ENCODE measurements around the gene THOP1. TPM values are rescaled to one million over a fixed set of nuclear protein-coding genes. Genes with fewer than 3 reads are reported as not detected.

Gene THOP1
- total and polyA plus RNA-seq, 4 donors: 23.8 to 71.9 (median 64.6) TPM

DNA sequence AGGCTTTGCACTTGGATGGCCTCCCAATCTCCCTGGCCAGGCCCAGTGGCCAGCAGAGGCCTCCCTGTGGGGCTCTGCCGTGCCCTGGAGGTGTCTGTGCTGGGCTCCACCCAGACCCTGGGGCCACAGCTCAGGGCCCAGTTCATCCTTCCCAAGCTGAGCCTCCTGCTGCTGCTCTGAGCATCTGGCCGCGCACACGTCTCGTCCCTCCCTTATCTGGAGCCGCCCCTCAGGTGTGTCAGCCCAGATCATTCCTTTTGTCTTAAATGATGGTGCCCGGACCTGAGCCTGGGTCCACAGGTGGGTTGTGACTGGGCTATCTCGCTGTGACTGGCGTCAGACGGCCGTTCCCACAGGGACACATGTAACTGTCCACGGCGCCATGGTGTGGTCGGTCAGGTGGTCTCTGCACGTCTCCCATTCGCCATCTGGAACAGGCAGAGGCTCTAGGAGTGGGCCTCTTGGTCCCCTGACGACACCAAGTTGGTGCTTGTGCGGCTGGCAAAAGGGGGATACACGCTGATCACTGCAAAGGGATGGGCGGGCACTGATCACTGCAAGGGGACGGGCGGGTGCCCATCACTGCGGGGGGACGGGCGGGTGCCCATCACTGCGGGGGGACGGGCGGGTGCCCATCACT is 20.1 kb downstream of the THOP1 start:
- H3K9me3 ChIP-seq (ENCODE audit: control insufficient read depth in 4 of 4, insufficient read depth in 3 of 4, low read length in 3 of 4): peaks cover 0 to 5% (median 0%) of the 10 kb centered on the region in 4 donors
- H3K36me3 ChIP-seq (ENCODE audit: control insufficient read depth in 4 of 4, insufficient read depth in 4 of 4, low read length in 4 of 4): peaks cover 6 to 67% (median 16%) of the 10 kb centered on the region in 4 donors
- TF ChIP-seq, protein P1, sequence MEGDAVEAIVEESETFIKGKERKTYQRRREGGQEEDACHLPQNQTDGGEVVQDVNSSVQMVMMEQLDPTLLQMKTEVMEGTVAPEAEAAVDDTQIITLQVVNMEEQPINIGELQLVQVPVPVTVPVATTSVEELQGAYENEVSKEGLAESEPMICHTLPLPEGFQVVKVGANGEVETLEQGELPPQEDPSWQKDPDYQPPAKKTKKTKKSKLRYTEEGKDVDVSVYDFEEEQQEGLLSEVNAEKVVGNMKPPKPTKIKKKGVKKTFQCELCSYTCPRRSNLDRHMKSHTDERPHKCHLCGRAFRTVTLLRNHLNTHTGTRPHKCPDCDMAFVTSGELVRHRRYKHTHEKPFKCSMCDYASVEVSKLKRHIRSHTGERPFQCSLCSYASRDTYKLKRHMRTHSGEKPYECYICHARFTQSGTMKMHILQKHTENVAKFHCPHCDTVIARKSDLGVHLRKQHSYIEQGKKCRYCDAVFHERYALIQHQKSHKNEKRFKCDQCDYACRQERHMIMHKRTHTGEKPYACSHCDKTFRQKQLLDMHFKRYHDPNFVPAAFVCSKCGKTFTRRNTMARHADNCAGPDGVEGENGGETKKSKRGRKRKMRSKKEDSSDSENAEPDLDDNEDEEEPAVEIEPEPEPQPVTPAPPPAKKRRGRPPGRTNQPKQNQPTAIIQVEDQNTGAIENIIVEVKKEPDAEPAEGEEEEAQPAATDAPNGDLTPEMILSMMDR (IDR thresholded peaks at IDR 0.05; ENCODE audit: control extremely low read depth, extremely low read depth): no peak
- H3K27me3 ChIP-seq (ENCODE audit: control insufficient read depth in 3 of 3, insufficient read depth in 3 of 3, low read length in 2 of 3): no peaks in the 10 kb centered on the region
- H3K4me3 ChIP-seq: no peak overlapping the region
- no peak for DNase-seq
- no peak overlapping the region for H3K27ac ChIP-seq (ENCODE audit: low read depth in 1 of 2, low read length in 1 of 2)
- no peak overlapping the region for H3K9ac ChIP-seq (ENCODE audit: insufficient read depth in 1 of 2, low read length in 2 of 2)
- H3K4me1 ChIP-seq (ENCODE audit: control insufficient read depth in 5 of 5, insufficient read depth in 5 of 5, low read length in 5 of 5): no peaks in the 10 kb centered on the region
- 97 to 98% methylated on average over 24 to 28 of the region's 28 CpGs for WGBS, 2 donors
- no peak for ATAC-seq (ENCODE audit: insufficient read depth, low FRiP score)

DNA sequence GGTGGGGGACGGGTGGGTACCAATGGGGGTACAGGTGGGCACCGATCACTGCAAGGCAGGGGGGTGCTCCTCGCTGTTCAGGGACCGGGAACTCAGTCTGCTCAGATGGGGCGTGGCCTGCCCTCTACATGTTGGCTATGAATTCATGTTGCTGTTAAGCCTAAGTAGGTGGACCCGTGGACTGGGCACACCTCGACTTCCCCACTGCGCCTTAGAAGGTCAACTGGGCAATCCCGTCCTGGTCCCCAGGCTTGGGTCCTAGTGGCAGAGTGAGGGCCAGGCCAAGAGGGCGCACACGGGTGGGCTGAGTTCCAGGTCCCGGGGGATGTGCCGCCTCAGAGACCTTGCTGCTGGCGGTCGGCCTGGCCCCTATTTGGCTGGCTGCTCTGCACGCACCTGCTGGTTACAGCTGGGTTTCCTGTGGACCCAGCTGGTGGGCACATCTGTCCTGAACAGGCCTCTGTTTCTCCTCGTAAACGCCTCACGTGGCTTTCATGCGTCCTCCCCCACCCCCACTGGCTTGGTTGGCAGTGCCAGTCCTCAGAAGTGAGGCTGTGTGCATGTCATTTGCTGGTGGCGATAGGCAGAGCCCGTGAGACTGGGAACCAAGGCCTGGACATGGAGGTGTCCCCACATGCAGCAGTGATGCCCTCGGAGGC is 20.8 kb downstream of the THOP1 start:
- H3K9ac ChIP-seq (ENCODE audit: insufficient read depth in 1 of 2, low read length in 2 of 2): no peak overlapping the region
- no peaks in the 10 kb centered on the region for H3K4me1 ChIP-seq (ENCODE audit: control insufficient read depth in 5 of 5, insufficient read depth in 5 of 5, low read length in 5 of 5)
- no peaks in the 10 kb centered on the region for H3K27me3 ChIP-seq (ENCODE audit: control insufficient read depth in 3 of 3, insufficient read depth in 3 of 3, low read length in 2 of 3)
- TF ChIP-seq, protein P1 (IDR thresholded peaks at IDR 0.05; ENCODE audit: control extremely low read depth, extremely low read depth): no peak
- ATAC-seq (ENCODE audit: insufficient read depth, low FRiP score) (no peak), DNase-seq (no peak)
- peaks cover 0 to 5% (median 0%) of the 10 kb centered on the region in 4 donors for H3K9me3 ChIP-seq (ENCODE audit: control insufficient read depth in 4 of 4, insufficient read depth in 3 of 4, low read length in 3 of 4)
- H3K36me3 ChIP-seq (ENCODE audit: control insufficient read depth in 4 of 4, insufficient read depth in 4 of 4, low read length in 4 of 4): peaks cover 6 to 65% (median 13%) of the 10 kb centered on the region in 4 donors
- H3K4me3 ChIP-seq: no peak overlapping the region
- WGBS, 2 donors: 98% methylated on average over 23 of the region's 23 CpGs
- no peak overlapping the region for H3K27ac ChIP-seq (ENCODE audit: low read depth in 1 of 2, low read length in 1 of 2)

- 96 to 97% methylated on average over 34 of the region's 34 CpGs for WGBS, 2 donors
- TF ChIP-seq, protein P1 (IDR thresholded peaks at IDR 0.05; ENCODE audit: control extremely low read depth, extremely low read depth): no peak
- ATAC-seq (ENCODE audit: insufficient read depth, low FRiP score) (no peak), DNase-seq (no peak)
- no peak overlapping the region for H3K4me3 ChIP-seq
- no peak overlapping the region for H3K27ac ChIP-seq (ENCODE audit: low read depth in 1 of 2, low read length in 1 of 2)
- peaks cover 0 to 3% (median 0%) of the 10 kb centered on the region in 4 donors for H3K9me3 ChIP-seq (ENCODE audit: control insufficient read depth in 4 of 4, insufficient read depth in 3 of 4, low read length in 3 of 4)
- H3K27me3 ChIP-seq (ENCODE audit: control insufficient read depth in 3 of 3, insufficient read depth in 3 of 3, low read length in 2 of 3): no peaks in the 10 kb centered on the region
- H3K4me1 ChIP-seq (ENCODE audit: control insufficient read depth in 5 of 5, insufficient read depth in 5 of 5, low read length in 5 of 5): no peaks in the 10 kb centered on the region
- no peak overlapping the region for H3K9ac ChIP-seq (ENCODE audit: insufficient read depth in 1 of 2, low read length in 2 of 2)
- H3K36me3 ChIP-seq (ENCODE audit: control insufficient read depth in 4 of 4, insufficient read depth in 4 of 4, low read length in 4 of 4): peaks cover 6 to 63% (median 11%) of the 10 kb centered on the region in 4 donors
Measured at GRCh38 chr19:2806736-2807378, 21.6 kb downstream of the THOP1 start.

Data from lung (tissue), 12 donors.